IPS-NIHi7 (cell line): ENCODE results near the gene LRAT.
"Not testable (repeated sequence)": the region's sequence is repeated elsewhere in the genome, so short reads cannot be mapped to it uniquely, and the experiment has no call there.

Experiments
- DNase-seq: peaks from one replicate; pipeline ENCODE4 v3.0.0; 2012; ENCODE audit warnings: mixed read lengths; ENCODE audit errors: extremely low spot score

Gene LRAT

GRCh38 chr4:154743683-154744340 lies at the start of gene LRAT:
Gene LRAT, plus strand, starts transcription at chr4:154744000. Its CDS starts 327 bp downstream, at chr4:154744327.
- peak; percentile 92 for DNase-seq

- no peak for DNase-seq
Measured at GRCh38 chr4:154707877-154708276, 35.9 kb upstream of the LRAT start.

GRCh38 chr4:154709550-154709949 lies 34.2 kb upstream of the LRAT start:
- DNase-seq, result no peak

GRCh38 chr4:154711522-154711921 lies 32.3 kb upstream of the LRAT start:
- no peak for DNase-seq

- no peak for DNase-seq
Measured at GRCh38 chr4:154714339-154715040, 29.3 kb upstream of the LRAT start.

GRCh38 chr4:154719087-154719486 lies 24.7 kb upstream of the LRAT start:
- DNase-seq, result no peak

GRCh38 chr4:154720123-154720522 lies 23.7 kb upstream of the LRAT start:
- DNase-seq, result no peak

GRCh38 chr4:154720618-154721267 lies 23.1 kb upstream of the LRAT start:
- DNase-seq, result peak; percentile 43

- no peak for DNase-seq
Measured at GRCh38 chr4:154722262-154722661, 21.5 kb upstream of the LRAT start.

GRCh38 chr4:154723601-154724000 lies 20.2 kb upstream of the LRAT start:
- not testable (repeated sequence) for DNase-seq

GRCh38 chr4:154727540-154727939 lies 16.3 kb upstream of the LRAT start:
- DNase-seq, result no peak

- DNase-seq, result no peak
Measured at GRCh38 chr4:154731756-154732155, 12.0 kb upstream of the LRAT start.

- no peak for DNase-seq
Measured at GRCh38 chr4:154732669-154733068, 11.1 kb upstream of the LRAT start.

GRCh38 chr4:154736770-154737169 lies 7.0 kb upstream of the LRAT start:
- DNase-seq, result no peak

- no peak for DNase-seq
Measured at GRCh38 chr4:154738426-154738825, 5.4 kb upstream of the LRAT start.

GRCh38 chr4:154739111-154739510 lies 4.7 kb upstream of the LRAT start:
- DNase-seq, result peak; percentile 58

GRCh38 chr4:154740462-154740861 lies 3.3 kb upstream of the LRAT start:
- no peak for DNase-seq

GRCh38 chr4:154741131-154741665 lies 2.6 kb upstream of the LRAT start:
- DNase-seq, result peak; percentile 18

- DNase-seq, result peak; percentile 54
Measured at GRCh38 chr4:154741922-154742850, 1.6 kb upstream of the LRAT start.

GRCh38 chr4:154744341-154744926 lies 634 bp downstream of the LRAT start:
- no peak for DNase-seq

- no peak for DNase-seq
Measured at GRCh38 chr4:154757713-154758112, 13.9 kb downstream of the LRAT start.
